ENCODE data around the gene MARK1.

GRCh38 chr1:220513834-220514233, 14.1 kb upstream of the MARK1 start:
- TF ChIP-seq SP1 (IDR thresholded peaks at IDR 0.05) (no peak), ELF4 (IDR thresholded peaks at IDR 0.05) (no peak), BHLHE40 (IDR thresholded peaks at IDR 0.05; ENCODE audit: borderline replicate concordance) (no peak), HDGF (IDR thresholded peaks at IDR 0.05; ENCODE audit: borderline replicate concordance) (no peak)

Measured in HEK293T (cell line).